Femur (tissue), 1 donor: ENCODE measurements around the gene TDRD1.
"Not testable (repeated sequence)": the region's sequence is repeated elsewhere in the genome, so short reads cannot be mapped to it uniquely, and the experiment has no call there.

Experiments
- DNase-seq: peaks from one replicate; pipeline ENCODE4 v3.0.0-alpha.2; 2017

The TDRD1 gene, protein sequence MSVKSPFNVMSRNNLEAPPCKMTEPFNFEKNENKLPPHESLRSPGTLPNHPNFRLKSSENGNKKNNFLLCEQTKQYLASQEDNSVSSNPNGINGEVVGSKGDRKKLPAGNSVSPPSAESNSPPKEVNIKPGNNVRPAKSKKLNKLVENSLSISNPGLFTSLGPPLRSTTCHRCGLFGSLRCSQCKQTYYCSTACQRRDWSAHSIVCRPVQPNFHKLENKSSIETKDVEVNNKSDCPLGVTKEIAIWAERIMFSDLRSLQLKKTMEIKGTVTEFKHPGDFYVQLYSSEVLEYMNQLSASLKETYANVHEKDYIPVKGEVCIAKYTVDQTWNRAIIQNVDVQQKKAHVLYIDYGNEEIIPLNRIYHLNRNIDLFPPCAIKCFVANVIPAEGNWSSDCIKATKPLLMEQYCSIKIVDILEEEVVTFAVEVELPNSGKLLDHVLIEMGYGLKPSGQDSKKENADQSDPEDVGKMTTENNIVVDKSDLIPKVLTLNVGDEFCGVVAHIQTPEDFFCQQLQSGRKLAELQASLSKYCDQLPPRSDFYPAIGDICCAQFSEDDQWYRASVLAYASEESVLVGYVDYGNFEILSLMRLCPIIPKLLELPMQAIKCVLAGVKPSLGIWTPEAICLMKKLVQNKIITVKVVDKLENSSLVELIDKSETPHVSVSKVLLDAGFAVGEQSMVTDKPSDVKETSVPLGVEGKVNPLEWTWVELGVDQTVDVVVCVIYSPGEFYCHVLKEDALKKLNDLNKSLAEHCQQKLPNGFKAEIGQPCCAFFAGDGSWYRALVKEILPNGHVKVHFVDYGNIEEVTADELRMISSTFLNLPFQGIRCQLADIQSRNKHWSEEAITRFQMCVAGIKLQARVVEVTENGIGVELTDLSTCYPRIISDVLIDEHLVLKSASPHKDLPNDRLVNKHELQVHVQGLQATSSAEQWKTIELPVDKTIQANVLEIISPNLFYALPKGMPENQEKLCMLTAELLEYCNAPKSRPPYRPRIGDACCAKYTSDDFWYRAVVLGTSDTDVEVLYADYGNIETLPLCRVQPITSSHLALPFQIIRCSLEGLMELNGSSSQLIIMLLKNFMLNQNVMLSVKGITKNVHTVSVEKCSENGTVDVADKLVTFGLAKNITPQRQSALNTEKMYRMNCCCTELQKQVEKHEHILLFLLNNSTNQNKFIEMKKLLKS

DNA sequence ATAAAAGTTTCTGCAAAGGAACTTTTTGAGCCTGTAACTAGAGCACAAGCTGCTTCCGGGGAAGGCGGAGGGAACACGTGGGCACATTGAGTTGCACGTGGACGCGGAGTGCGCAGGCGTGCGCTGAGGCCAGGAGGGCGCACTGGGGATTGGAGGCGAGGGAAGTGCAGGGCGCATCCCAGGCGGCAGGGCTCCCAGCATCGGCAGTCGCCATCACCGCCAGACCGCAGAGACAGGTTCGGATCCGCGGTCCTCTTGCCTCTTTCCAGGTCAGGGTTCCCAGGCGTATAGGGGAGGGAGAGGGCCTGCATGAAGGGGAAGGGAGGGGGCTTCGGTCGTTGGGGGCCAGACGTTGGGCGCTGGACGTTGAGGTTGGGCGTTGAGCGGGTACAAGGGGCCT lies at the start of gene TDRD1:
TDRD1 (plus strand) TSS at position 206 of the 400 bp plus-strand sequence. CDS start 8,479 bp downstream, outside the sequence.
- no peak for DNase-seq

DNA sequence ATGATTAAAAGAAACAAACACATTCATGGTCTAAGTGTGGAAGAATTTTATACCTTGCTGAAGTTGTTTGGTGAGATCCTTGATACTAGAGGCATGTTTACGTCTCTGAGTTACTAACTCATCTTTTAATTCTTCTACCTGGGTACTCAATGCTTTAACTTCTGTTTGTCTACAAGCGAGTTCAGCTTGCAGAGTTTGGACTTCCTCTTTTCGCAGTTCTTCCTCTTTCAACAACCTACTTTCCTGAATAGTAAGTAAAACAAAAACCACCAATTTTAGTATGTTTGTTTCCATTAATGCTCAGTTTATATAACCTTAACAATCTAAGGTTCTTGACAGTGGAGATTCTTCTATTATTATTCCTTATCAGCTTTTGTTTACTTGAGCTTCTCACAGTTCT lies 48.1 kb upstream of the TDRD1 start:
- no peak for DNase-seq

DNA sequence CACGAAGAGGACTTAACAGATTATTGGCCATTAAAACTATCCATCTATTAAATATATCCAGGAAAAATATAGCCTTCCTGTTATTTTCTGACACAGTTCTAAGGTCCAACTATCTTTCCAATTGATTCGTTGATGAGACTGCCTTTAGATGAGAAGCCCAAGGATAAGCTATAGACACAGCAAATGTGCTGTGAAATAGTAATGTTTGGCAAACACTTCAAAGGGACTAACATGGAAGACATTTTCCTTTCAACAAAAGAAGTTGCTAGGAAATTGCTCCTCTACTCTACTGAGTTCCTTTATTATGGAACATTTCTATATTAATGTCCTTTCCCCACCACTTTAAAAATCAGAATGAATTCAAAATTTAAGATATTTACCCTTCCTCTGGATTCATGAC lies 43.7 kb upstream of the TDRD1 start:
- DNase-seq = no peak

DNA sequence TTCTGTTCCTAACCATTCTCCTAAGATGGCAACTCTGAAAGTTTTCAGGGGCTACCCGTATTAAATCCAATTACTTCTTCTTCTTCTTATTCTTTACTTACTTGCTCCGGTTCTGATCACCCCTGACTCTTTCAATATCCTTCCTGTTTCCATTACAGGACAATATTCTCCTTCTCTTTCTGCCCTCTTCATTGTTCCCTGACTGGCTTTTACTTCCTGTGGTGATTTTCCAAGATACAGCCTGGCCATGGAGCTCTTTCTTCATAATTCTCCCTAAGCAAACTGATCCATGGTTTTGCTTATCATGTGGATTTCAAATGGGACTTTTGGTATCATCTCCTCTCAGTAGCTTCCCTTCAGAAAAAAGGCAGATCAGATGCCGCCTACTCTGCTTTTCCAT lies 40.6 kb upstream of the TDRD1 start:
- DNase-seq = no peak

DNA sequence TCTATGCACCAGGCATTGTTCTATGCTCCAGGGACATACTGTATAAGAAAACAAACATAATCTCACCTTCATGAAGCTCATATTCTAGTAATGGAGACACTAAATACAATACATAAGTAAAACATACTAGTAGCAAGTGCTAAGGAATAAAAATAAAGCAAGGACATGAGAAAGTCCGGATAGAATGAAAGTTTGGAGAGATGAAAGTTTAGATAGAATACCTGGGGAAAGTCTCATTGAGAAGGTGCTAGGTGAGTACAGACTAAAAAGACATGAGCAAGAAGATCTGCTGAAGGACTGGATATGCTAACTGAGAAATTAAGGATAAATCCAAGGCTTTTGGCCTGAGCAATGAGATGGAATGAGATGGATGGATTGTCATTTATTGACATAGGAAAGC lies 39.1 kb upstream of the TDRD1 start:
- DNase-seq = no peak

DNA sequence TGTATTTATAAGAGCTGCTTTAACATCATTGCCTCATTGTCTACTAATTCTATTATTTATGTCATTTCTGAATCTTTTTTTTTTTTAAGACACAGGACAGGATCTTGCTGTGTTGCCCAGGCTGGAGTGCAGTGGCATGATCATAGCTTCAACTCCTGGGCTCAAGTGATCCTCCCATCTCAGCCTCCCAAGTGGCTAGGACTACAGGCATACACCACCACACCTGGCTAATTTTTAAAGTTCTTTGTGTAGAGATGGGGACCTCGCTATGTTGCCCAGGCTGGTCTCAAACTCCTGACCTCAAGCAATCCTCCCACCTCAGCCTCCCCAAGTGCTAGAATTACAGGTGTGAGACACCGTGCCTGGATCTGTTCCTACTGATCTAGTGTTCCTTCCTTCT lies 38.3 kb upstream of the TDRD1 start:
- not testable (repeated sequence) for DNase-seq

DNA sequence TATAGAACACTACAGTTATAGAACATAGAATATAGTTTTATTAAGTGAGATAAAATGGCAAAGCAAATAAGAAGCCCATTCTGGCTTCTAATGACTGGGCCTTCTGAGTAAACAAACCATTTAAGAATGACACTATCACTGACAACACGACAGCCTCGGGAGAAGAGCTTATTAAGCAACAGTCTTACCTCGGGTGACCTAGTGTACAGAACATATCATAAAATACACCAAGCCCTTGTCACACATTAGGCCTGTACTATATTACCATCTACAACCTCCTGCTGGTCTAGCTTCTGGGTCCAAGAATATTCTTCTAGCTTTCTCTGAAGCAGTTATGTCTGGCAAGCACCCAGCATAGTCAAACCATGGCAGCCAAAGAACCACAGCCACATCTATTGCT lies 37.1 kb upstream of the TDRD1 start:
- no peak for DNase-seq

DNA sequence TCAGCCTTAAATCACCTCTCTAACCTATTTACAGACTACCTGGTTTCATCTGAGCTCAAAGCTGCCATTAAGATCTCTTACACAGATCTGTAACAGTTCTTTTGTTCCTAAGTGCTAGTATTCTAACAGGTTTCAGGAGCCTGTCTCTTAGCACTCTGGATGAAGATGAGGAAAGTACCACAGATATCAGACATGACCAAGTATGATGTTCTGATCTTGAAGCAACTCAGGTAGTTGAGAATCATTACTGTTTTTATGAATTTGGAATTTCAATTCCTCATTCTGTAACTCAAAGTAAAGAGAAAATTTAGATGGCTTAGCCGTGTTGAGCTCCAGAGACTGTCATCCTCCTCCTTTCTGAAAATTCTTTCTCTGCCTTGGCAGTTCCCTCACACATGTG lies 36.0 kb upstream of the TDRD1 start:
- no peak for DNase-seq

DNA sequence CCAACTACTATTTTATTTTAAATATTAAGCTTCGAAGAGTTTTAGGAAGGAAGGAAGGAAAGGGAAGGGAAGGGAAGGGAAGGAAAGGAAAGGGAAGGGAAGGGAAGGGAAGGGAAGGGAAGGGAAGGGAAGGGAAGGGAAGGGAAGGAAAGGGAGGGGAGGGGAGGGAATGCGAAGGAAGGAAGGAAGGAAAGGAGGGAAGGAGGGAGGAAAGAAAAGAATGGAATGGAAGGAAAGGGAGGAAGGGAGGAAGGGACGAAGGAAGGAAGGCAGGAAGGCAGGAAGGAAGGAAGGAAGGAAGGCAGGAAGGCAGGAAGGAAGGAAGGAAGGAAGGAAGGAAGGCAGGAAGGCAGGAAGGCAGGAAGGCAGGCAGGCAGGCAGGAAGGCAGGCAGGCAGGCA lies 29.7 kb upstream of the TDRD1 start:
- DNase-seq = not testable (repeated sequence)

DNA sequence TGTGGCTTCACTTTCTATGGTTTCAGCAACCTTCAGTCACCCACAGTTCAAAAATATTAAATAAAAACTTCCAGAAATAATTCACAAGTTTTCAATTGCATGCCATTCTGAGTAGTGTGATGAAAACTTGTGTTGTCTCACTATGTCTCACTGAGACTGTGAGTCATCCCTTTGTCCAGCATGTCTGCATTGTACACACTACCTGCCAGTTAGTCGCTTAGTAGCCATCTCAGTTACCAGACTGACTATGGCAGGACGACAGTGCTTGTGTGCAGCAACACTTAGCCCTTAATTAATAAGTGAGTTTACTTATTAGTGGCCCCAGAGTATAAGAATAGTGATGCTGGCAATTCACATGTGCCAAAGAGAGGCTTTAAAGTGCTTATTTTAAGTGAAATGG lies 27.7 kb upstream of the TDRD1 start:
- DNase-seq = no peak

DNA sequence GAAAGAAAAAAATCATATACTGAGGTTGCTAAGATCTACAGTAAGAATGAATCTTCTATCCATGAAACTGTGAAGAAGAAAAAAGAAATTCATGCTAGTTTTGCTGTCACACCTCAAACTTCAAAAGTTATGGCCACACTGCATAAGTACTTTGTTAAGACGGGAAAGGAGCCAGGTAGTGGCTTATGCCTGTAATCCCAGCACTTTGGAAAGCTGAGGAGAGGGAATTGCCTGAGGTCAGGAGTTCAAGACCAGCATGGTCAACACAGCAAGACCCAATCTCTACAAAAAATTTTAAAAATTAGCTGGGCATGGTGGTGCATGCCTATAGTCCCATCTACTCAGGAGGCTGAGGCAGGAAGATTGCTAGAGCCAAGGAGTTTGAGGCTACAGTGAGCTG lies 27.3 kb upstream of the TDRD1 start:
- no peak for DNase-seq

DNA sequence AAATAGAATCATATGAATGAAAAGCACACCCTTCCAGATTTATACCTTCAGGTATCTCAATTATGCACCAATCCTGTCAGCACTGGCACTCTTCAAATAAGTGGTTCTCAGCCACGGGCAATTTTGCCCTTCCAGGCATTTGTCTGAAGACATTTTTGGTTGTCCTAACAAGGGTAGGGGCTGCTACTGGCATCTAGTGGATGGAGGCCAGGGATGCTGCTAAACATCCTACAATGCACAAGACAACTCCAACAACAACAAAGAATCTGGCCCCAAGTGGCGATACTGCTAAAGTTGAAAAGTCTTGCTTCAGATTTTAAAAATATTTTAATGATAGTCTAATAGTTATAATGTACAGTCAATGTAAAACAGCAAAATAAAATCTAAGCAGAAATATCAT lies 21.2 kb upstream of the TDRD1 start:
- no peak for DNase-seq

DNA sequence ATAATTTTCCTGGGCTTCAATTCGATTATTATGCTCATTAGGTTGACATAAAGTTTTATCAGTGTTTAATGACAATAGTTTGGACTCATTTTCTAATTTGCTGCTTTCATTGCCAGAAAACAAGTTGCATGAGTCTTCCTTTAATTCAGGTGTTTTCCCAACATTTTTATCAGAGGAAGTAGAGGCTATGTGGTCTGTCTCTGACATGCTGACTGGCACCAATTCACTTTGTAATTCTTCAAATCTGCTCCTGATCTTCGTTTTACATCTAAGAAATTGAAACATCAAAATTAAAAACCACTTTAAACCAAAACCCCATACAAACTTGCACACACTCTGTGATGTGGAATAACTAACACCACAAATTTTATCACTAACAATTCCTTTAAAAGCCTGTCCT lies 16.1 kb upstream of the TDRD1 start:
- no peak for DNase-seq

DNA sequence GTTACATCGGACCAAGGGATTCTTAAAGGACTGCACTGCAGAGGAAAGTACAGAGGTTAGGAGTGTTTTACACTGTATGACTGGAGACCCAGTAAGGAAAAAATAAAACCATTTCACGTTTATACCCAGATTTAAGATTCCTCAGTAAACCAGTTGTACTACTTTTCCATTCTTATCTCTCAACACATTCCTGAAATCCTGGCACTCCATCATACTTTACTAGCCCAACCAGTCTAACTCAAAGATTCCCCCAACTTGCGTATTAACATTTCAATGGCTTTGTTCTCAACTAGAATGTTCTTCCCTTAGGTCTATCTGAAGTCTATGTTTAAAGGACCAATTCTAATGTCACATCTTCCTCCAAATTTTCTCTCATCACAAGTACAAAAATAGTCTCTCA lies 13.1 kb upstream of the TDRD1 start:
- DNase-seq = no peak

DNA sequence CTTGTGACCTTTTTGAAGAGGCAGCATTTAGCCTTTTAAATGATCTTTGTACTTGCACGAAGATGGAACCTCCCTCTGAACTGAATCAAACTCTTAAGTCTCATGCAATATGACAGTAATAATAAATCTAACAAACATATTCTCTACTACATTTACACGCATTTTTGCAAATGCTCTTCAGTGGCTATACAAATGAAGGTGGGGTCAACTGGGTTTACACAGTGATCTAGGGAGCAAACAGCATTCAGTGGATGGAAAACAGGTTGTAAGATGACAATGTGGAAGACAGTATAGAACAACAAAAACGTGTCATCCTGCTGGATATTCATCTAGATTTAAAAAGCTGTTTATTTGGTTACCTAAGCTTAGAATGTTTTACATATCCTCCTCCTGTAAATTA lies 12.7 kb upstream of the TDRD1 start:
- no peak for DNase-seq

DNA sequence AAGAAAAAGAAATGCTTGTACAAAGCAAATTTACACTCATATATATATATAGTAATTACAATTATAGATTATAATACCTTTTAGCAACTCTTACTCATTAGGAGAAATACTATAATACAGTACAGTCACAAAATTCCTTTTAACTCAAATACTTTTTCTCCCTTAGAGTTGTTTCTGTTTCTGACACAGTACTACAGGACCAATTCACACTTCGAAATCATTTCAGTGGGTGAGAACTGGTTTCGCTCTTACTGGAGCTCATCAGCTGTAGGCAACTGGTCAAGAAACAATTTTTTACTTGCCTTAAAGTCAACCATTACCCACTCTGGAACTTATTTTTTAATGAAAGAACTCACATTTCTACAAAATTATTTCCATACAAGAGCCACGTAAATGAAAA lies 11.2 kb upstream of the TDRD1 start:
- no peak for DNase-seq

DNA sequence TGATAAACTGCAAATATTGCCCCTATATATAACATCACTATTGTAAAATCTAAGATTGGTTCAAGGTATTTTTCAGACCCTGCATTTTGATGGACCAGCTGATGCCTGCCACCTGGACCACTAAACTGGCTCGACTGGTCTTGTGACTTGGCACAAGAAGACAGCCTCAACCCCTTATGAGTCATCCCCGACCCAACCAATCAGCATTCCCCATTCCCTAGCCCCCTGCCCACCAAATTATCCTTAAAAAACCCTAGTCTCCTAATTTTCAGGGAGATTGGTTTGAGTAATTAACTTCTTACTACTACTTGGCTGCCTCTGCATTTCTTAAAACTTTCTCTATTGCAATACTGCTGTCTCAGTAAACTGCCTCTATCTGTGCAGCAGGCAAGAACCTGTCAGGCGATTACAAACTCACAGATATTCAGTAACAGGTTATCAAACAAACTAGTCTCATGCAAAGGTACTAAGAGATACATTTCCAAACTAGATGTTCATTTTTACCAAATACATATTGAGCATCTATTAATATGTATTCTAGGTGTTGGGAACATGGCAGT lies 10.6 kb upstream of the TDRD1 start:
- DNase-seq = no peak

DNA sequence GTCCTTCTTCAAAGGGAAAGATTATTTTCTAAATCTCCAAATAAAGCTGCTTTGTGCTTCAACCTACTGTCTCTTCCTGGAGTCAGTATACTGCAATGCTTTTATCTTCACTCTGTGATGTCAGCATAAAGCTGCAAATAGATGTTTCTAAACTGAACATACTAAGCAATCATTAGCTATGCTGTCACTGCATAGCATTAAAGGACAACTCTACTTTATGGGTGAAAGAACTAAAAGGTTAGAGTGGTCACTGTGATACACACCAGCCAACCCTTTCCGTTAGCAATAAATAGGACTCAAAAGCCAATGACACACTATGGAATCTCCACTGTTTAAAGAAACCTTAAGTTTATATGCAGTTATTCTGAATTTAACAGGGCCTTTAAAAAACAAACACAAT lies 6.9 kb upstream of the TDRD1 start:
- DNase-seq = no peak

DNA sequence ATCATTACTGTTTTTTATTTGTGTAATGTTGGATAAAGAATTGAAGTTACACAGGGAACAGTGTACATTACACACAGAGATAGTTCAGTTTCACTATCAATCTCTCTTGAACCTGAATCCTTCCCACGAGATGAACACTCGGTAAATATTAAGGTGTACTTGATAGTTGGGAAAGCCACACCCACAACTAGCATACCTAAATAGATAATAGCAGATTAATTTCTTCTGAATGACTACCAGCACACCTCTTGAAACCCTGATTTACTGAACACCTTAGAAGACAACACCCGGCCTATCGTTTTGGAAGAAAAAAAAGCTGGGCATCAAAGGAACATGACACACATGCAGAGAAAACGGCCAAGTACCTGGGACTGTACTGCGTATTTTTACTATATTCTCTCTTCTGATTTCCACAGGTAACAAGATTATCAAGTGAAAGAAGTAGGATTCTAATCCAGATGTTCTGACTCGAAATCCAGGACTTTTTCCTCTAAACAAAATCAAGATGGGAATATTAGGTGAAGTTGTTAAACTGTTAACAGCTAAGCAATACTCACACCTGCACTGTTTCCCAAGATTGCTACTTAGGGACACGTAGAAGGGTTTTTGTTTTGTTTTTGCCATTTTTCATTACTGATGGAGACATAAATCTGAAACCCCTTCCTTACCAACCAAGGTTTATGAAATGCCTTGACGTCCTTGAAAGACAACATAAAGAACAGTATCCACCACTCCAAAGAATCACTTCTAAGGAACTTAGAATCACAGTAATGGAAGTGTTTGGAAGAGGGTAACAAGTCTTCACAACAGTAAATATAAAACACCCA lies 6.2 kb upstream of the TDRD1 start:
- no peak for DNase-seq

DNA sequence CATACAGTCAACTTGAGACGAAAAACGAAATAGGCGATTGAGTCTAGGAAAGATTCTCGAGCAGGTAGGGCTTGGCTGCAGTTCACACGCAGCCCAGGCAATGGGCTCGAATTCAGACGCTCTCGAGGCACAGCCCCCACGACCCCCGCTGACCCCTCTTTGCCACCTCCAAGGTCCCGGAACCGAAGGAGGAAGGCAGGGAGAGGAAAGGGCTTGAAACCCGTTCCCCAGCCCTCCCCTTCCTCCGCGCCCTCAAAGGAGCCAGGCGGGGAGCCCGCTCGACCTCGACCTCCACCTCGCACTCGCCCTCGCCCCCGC lies 5.6 kb upstream of the TDRD1 start:
- DNase-seq = no peak

DNA sequence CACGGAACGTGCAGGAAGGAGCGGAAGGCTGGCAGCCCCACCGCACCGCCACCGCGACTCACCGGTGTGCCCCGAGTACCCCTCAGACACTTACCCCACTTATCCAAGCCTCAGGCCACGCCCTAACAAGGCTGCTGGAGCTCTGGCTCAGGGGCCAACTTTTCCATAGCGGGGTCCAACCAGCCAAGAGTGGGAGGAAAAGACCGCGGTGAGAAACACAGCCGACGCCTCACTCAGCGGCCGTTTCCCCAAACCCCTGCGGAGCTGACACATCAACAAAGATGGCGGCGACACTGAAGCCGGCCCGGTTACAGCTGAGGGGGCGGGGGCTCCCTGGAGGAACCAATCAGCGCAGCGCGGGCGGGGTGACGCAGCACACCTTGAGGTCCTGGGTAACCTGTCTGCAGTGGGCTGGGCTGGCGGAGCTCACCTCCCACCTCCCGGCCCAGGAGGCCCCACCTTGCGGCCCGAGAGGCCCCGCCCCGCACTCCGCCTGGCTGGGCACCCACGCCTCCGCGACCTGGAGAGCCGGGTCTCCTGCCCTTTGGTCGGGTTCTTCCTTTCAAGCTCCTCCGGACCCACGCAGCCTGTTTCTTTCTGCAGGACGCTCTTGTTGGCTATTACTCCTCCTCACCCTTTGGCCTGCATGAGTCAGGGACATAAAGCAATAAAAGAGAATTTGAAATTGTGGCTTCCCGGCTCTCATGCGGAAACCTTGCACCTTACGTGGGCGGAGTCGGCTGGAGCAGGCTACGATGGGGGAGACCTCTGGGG lies 5.0 kb upstream of the TDRD1 start, which contains the start of gene CCDC186:
CCDC186 (minus strand) TSS at position 283 of the 774 bp plus-strand sequence. CDS start 10,935 bp downstream, outside the sequence.
- peak; percentile 94 for DNase-seq
